HG03520 (cell line): ENCODE data around the gene ATG7.
"Not testable (repeated sequence)": the region's sequence is repeated elsewhere in the genome, so short reads cannot be mapped to it uniquely, and the experiment has no call there.

ENCODE experiments used
- ATAC-seq: cut with Tn5 transposase; IDR thresholded peaks from one replicate; pipeline ENCODE4 v1.9.1; 2021; ENCODE audit warnings: mild to moderate bottlenecking, moderate library complexity; ENCODE audit not compliant: unreplicated experiment

Gene ATG7

DNA sequence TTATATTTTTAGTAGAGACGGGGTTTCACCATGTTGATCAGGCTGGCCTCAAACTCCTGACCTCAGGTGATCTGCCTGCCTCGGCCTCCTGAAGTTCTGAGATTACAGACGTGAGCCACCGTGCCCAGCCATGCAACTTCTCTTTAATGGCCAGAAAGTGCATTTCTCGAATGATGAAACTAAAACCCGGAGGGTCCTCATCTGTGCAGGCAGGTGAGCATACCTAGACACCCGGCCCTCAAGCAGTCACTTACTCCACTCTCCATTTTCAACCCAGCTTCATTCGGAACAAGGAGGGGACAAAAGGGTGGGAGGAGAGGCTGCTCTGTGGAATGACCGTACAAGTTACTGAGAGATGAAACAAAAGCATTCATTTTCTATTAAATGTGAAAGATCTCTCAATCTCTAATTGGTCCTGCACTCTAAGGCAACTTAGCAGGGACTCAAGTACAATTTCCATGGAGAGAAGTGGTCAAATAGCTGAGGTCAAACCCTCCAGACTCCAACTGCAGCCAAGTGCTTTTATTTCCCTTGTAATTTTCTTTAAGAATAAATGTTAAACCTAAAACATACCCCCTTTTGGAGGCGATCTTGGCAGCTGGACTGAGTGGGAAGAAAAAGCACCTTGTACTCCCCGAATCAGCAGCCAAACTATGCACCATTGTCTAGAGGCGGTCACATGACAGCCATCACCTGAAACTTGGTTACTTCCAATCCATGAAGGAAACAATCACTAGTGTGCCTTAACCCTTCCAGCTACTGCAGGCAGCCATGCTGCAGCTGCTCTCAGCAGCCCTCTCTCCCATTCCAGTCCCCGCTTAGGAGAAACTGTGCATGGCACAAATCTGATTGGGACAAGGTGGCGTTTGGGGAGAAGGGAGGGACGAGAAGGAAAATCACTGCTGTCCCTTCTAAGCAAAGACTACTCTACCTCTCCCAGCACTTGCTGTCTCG lies 309.3 kb downstream of the ATG7 start:
- no peak for ATAC-seq

DNA sequence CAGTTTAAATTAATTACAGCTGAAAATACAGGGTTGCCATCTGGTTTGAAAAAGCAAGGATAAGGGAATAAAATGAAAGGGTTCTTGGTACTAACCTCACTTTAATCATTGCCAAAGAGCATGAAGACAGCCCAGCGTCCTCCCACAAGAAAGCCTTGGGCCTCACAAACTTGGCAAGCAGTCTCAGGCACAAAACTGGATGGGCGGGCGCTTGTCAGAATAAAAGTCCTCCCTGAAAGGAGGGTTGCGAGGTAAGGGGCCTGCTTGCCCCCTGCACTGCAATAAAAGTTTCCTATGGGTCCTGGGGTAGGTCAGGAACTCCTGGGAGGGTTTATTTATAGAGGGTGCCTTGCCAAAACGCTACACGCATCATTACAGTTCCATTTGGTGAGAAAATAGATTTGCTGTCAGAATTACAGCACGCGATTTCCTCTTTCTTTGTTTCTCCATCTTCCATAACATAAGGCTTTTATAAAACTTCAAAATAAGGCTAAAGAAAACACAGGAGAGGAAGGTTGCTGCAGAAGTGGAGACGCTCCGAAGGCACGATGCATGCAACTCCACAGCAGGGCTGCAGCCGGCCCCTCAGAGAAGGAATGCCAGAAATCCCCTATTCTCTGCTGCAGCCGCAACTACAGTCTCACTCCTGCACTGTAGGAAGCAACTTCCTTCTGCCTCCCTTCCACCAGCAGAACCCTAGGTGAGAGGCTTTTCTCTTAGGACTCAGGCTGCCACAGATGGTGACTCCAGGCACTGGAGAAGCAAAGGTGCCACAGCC lies 310.2 kb downstream of the ATG7 start:
- ATAC-seq, result no peak

GRCh38 chr3:11583235-11583634 lies 311.0 kb downstream of the ATG7 start:
- ATAC-seq, result no peak

DNA sequence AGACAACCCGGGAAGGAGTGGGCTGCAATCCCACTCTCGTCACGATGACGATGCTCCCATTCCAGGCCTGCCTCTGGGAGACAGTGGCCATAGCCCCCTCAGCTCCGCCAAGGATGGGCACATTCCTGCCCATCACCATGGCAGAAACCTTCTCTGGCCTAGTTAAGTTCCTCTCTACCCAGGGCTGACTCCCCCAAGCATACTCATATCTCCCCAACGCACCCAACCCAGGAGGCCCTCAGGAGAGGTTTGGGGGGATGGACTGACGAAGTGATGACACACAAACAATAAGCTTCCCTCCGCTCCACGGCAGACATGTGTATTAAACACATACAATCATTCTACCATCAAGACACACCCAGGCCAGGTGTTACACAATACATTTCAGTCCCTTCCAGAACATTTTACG lies 311.4 kb downstream of the ATG7 start:
- ATAC-seq, result no peak

DNA sequence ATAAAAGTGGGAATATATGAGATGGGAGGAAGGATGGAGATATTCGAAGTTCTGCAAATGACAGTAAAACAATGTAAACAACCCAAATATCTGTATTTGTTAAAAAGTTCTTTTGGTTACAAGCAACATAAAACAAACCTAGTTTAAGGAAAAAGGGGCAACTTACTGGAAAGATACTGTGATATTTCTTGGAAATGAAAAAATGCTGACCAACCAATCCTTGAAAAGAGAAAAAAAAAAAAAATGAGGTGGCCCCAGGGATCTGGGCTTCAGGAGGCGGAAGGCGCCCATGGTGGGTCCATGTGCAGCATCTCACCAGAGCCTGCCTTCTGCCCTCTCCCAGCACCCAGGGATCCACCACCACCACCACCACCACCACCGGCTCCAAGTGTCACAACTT lies 312.4 kb downstream of the ATG7 start:
- ATAC-seq, result no peak

- ATAC-seq, result no peak
These were observed 315.6 kb downstream of the ATG7 start for GRCh38 chr3:11587766-11588165.

- no peak for ATAC-seq
These were observed 316.1 kb downstream of the ATG7 start for GRCh38 chr3:11588338-11588737.

DNA sequence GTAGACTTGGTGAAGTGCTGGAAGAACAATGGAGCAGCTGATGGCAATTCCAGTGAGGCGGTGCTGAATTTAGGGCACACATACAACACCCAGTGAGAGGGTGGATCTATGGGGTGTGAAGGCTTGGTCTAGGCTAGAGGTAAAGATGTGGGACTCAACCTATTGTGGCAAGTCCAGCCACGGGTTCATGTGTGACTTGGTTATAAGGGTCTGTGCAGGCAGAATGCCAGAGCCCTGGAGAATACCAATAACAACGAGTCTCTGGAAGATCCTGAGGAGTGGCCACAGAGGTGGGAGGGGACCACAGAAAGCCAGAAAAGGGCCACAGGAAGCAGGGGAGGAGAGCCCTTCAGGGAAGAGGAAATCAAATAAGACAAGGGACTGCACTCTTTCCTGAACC lies 316.6 kb downstream of the ATG7 start:
- no peak for ATAC-seq

DNA sequence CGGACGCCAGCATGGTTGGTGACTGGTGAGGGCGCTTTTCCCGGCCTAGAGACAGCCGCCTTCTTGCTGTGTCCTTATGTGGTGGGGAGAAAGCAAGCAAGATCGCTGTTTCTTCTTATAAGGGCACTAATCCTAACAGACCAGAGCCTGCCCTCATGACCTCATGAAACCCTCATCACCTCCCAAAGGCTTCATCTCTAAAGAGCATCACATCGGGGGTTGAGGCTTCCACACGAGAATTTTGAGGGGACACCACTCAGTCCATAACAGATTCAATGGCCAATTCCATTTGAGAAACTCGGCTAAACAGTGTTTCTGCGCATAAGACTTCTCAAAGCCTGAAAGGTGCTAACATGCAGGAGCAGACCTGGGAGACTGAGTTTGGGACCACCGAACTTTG lies 317.5 kb downstream of the ATG7 start:
- no peak for ATAC-seq

- no peak for ATAC-seq
These were observed 318.8 kb downstream of the ATG7 start for GRCh38 chr3:11591002-11591355.

DNA sequence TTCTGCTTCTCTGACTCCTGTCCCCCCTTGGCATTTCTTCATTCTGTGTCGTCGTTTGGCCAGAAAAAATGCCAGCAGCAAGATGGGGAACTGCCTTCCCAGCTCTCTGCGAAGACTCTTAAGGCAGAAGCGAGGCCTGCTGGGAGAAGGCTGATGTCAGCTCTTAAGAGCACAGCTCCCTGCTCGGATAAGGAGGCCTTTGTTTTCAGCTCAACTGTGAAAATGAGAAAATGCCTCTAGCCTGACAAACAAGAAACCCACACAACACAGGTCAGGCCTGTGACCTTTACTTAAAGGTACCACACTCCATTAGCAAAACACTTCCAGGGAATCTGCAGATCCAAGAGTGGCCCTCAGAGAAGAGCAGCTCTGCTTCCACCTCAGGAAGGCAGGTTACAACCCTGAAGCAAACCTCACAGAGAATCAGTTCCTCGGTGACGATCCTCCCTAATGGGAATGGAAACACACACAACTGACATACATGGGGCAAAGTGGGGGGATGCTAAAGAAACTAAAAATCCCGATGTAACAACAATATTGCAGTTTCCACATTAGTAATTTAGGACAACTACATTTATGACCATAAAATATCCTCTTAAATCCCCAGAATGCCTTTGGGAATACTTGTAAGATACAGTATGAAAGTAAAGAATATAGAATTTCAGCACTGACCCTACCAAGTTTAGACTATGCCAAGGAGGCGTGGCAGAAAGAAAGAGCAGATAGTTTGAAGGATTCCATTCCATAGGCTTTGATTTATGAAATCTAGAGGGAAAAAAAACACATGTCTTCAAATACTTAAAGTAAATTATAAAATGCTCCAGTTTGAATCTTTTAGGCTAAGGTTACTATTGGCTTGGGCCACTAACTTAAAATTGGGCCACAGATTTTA lies 319.4 kb downstream of the ATG7 start:
- ATAC-seq, result no peak

DNA sequence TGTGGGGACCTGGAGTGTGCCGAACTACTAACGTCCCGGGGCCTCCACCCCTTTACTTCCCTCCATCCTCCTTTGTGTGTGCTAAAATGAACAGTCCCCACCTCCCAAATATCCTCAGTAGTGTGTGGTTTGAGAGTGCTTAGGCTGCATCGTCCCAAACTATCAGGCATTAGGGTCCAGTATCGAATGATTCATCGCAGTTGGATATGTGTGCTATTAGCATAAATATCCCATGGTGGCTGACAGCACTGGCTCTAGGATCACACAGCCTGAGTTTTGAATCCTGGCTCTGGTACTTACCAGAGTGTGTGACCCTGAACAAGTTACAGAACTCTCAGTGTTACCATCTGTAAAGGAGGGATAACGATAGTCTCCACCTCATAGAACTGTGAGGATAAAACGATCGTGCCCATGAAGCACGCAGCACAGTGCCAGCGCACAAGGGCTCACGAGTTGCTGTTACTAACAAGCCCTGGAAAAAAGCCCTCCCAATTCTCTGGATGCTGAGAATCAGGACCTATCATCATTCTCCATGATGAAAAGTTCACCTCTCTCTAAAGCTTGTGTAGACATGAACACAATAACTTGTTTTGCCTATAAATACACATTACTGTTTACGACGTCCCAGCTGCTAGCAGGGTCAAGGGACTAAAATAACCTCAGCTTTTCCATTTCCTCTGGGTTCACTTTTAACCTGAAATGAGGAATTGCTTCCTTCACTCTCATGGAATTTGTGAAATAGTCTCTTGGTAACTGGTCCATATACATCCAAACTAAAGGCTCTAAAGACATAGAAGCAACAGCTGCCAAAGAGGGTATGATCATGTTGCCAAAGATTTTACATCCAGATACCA lies 320.5 kb downstream of the ATG7 start:
- ATAC-seq, result no peak

DNA sequence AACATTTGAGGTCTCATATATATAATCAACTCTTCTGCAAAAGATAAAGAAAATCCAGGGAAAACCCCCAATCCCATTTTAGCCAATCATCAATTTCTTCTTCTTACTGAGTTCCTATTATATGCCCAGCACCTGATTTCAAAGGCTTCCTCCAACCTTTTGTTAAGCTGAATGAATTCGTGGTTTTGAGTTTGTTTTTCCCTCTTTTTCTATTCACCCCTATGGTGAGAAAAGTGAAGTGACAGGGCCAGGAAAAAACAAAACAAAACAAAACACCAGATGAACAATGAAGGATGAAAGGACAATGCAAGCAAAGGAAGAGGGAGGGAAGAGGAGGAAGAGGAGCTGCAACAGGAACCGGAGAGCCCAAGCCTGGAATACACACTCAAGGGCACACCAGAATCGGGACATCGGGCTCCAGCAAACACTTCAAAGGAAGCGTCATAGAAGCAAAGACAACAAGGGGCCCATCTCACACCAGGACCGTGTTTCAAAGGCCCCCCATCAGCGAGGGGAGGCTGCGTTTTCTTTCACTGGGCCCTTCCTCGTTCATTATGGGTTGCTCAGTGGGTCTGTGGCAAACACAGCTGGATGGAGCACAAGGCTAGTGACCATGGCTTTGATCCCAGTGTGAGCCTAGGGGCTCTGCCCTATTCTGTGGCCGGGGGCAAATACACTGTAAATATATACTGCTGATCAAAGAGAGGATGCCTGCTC lies 321.3 kb downstream of the ATG7 start:
- no peak for ATAC-seq

GRCh38 chr3:11595024-11595423 lies 322.8 kb downstream of the ATG7 start:
- not testable (repeated sequence) for ATAC-seq

- ATAC-seq, result no peak
These were observed 324.2 kb downstream of the ATG7 start for GRCh38 chr3:11596387-11596786.

DNA sequence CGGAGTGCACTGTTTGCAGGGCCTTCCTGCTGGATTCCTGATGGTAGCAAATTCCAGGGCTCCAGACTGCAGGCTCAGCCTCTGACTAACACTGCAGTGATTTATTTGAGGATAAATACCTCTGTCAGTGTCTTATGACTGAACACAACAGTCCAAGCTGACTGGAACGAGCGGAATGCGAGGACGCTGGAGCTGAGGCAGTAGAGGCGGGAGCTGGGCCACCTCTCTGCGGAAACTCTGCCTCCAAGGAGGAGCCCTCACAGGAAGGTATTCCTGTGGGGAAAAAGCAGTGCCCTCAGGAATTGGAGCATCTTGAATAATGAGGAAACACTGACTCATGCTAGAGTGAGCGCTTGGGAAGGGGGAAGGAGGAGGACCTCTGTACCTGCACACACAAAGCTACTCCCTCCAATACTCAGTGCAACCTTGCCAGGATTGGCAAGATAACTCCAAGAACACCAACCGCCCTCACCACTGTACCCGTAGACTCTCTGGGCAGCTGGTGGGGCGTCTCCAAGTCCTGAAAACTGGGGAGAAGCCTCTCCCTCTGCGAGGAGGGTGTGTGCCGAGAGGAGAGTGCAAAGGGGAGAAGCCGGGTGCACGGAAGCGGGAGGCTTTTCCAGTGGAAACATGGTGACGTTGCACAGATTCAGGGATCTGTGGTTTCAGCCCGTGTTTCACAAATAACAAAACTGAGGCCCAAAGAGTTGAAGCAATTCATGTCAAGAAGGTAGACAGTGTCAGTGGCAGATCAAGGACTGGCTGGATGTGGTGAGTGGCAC lies 328.5 kb downstream of the ATG7 start:
- ATAC-seq, result no peak

DNA sequence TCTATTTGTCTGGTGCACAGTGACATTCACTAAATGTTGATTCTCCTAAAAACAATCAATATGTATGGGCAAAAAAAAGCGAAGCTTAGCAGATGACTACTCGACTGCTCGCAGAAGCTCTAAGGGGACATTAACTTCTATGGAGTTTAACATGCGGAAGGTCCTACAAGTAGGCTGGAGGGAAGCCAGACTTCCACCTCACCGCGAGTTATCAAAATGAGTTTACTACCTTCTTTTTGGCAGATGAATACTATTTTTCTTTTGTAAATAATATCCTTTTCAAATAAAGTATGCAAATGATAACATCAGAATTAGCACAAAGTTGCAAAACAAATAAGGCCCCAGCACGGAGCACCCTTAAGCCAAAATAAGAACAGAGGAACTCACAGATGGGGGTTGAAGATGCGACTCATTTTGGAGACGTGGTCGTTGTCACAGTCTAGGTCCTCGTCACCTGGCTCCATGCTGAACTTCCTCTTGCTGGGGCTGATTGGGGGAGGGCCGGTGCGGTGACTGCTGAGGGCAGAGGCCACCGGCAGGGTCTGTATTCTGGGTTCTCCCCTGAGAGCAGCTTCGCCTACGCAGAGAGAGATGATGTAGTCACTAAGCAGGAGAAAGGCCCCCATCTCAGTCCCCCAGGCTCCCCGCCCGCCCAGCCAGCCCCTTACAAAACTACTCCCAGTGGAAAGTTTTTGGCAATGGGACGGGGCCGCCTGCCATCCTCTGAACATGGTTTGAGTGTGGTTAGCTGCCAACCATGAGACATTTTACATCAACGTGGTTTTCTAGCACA lies 329.4 kb downstream of the ATG7 start:
- ATAC-seq, result peak; percentile 93

- no peak for ATAC-seq
These were observed 330.1 kb downstream of the ATG7 start for GRCh38 chr3:11602239-11602840.
